ENCODE results near the gene TICAM2. TPM values are rescaled to one million over a fixed set of nuclear protein-coding genes. Genes with fewer than 3 reads are reported as not detected.

The TICAM2 gene
- total and polyA plus RNA-seq, 10 donors = 2.9 to 9.2 (median 5.3) TPM

DNA sequence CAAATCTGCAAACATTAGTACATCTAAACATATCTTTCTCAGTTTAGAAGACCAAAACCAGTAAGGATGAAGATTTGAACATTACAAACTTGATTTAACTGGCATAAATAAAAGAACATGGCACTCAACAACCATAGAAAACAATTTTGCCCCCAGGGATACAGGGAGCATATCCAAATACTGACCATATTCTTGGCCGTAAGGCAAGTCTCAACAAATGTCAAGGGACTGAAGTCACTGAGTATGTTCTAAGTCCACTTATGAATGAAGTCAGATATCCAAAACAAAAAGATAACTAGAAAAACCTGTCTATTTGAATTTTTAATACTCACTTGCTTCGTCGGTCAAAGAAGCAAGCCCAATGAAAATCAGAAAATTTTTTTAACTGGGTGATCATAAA lies 71.9 kb downstream of the TICAM2 start:
- peaks cover 0 to 62% (median 7%) of the 10 kb centered on the region in 6 donors for H3K36me3 ChIP-seq
- peaks cover 0 to 91% (median 45%) of the 10 kb centered on the region in 6 donors for H3K4me1 ChIP-seq
- TF ChIP-seq, protein P1, sequence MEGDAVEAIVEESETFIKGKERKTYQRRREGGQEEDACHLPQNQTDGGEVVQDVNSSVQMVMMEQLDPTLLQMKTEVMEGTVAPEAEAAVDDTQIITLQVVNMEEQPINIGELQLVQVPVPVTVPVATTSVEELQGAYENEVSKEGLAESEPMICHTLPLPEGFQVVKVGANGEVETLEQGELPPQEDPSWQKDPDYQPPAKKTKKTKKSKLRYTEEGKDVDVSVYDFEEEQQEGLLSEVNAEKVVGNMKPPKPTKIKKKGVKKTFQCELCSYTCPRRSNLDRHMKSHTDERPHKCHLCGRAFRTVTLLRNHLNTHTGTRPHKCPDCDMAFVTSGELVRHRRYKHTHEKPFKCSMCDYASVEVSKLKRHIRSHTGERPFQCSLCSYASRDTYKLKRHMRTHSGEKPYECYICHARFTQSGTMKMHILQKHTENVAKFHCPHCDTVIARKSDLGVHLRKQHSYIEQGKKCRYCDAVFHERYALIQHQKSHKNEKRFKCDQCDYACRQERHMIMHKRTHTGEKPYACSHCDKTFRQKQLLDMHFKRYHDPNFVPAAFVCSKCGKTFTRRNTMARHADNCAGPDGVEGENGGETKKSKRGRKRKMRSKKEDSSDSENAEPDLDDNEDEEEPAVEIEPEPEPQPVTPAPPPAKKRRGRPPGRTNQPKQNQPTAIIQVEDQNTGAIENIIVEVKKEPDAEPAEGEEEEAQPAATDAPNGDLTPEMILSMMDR (IDR thresholded peaks at IDR 0.05 in 8 of 11, conservative IDR thresholded peaks at IDR 0.05 in 3 of 11) = no peak
- no peak for TF ChIP-seq POLR2A (IDR thresholded peaks at IDR 0.05)
- TF ChIP-seq POLR2AphosphoS5 (IDR thresholded peaks at IDR 0.05) = no peak
- no peak overlapping the region for H3K27ac ChIP-seq
- no peak overlapping the region for H3K4me3 ChIP-seq
- WGBS, 5 donors = 64 to 97% (median 95%) methylated on average over 3 of the region's 3 CpGs
- no peak for DNase-seq
- no peaks in the 10 kb centered on the region for H3K9me3 ChIP-seq
- intact Hi-C loops (cut with DNase I; ENCODE audit: low total_unique reads) = no loop called here
- H3K27me3 ChIP-seq (replicated peaks in 1 of 7) = no peaks in the 10 kb centered on the region

Other genes with a start within 250 kb of the TICAM2 start
- gene FEM1C, start 57.7 kb downstream of the TICAM2 start, total RNA-seq = 10 to 100 TPM; 15.1 to 22.7 (median 18.3) TPM
- 1 to 10 TPM; 3.1 to 5.0 (median 3.8) TPM for gene FEM1C, start 57.7 kb downstream of the TICAM2 start, polyA plus RNA-seq
- gene TMED7, start 23.6 kb upstream of the TICAM2 start, total RNA-seq = 10 to 100 TPM; 56.7 to 70.9 (median 68.6) TPM
- gene TMED7, start 23.6 kb upstream of the TICAM2 start, polyA plus RNA-seq = 10 to 100 TPM in 2 of 3 donors, 1 to 10 TPM in 1; 8.4 to 13.7 (median 12.5) TPM
- 10 to 100 TPM in 1 of 7 donors, 1 to 10 TPM in 6; 1.4 to 11.1 (median 2.5) TPM for gene CDO1, start 214.2 kb upstream of the TICAM2 start, total RNA-seq
- 1 to 10 TPM; 1.4 to 2.0 (median 1.5) TPM for gene CDO1, start 214.2 kb upstream of the TICAM2 start, polyA plus RNA-seq
- 10 to 100 TPM; 40.1 to 90.4 (median 53.7) TPM for gene ATG12, start 239.1 kb upstream of the TICAM2 start, total RNA-seq
- gene ATG12, start 239.1 kb upstream of the TICAM2 start, polyA plus RNA-seq = 10 to 100 TPM; 30.6 to 36.4 (median 34.5) TPM
- 100 to 1,000 TPM in 1 of 7 donors, 10 to 100 TPM in 6; 56.4 to 190 (median 63.3) TPM for gene AP3S1, start 239.5 kb upstream of the TICAM2 start, total RNA-seq
- gene AP3S1, start 239.5 kb upstream of the TICAM2 start, polyA plus RNA-seq = 10 to 100 TPM; 42.0 to 64.7 (median 60.1) TPM

Data from spleen (tissue), 11 donors.